Hematopoietic multipotent progenitor cell treated with erythropoietin and hydrocortisone succinate and interleukin-3 and kit ligand, for 8 days (in vitro differentiated cells): ENCODE results near the gene ZSCAN10.

Experiments
- DNase-seq: peaks from one replicate; pipeline ENCODE4 v3.0.0-alpha.2; 2015

Gene ZSCAN10

GRCh38 chr16:3101841-3102470 is 2.9 kb upstream of the ZSCAN10 start:
- DNase-seq, result peak; percentile 68

DNA sequence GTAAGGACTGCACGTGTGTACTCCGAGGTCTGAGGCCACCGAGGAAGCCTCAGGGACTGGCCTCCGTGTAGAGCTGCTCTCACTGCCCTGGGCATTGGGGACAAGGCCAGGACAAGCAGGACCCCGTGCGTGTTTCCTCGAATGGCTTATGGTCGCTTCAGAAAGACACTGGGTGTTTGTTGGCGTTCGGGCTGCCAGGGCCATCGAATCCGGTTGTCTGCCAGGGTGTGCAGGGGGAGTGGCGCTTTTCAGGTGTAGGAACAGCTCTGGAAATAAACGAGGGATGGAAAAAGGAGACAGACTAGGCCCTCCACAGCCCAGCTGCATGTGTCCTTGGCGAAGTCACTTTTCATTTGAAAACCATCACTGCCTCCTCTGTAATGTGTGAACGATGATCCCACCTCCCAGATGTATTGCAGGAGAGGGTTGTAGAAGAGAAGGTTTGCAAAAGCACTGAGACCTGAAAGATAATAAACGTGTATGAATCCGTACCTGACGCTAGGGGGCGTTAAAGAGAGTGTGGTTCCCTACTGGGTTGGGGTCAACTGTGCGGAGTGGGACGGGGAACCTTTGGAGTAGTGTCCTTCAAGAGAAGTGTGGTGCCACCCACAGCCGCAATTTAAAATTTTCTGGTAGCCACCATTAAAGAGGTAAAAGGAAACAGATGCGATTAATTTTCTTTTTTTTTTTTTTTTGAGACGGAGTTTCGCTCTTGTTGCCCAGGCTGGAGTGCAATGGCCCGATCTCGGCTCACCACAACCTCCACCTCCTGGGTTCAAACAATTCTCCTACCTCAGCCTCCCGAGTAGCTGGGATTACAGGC is 2.1 kb upstream of the ZSCAN10 start:
- peak; percentile 84 for DNase-seq

GRCh38 chr16:3099732-3100499 is 822 bp upstream of the ZSCAN10 start:
- peak; percentile 93 for DNase-seq

DNA sequence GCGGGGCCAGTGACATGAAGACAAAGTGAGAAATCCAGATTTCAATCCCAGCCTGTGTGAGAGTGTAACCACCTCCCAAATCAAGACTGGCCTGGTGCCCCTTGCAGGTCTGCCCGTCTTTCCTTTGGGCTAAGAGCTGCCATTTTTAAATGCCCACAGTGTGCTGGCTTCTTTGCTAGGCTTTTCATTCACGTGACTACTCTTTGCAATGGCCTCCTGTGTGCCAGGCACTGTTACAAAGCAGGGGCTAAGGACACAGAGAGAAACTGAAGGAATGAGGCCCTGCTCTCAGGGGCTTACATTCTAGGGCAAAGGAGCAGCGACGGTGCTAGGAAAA is 269 bp upstream of the ZSCAN10 start:
- no peak for DNase-seq

DNA sequence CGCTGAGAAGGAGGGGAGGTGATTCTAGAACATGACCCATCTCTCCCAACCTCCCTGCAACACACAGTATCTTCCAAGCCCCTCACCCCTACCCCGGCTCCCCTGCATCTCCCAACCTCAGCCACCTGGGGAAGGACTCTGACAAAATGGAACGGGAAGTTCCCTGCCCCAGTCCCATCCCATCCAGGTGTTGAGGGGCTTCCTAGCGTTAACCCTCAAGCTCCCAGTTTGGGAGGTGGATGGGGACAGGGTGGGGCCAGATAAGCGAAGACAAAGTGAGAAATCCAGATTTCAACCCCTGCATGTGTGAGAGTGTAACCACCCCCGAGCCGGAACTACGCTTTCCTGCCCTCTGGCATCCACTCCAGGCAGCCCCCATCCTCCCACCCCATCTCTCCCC is 1.8 kb downstream of the ZSCAN10 start:
- DNase-seq, result no peak

DNA sequence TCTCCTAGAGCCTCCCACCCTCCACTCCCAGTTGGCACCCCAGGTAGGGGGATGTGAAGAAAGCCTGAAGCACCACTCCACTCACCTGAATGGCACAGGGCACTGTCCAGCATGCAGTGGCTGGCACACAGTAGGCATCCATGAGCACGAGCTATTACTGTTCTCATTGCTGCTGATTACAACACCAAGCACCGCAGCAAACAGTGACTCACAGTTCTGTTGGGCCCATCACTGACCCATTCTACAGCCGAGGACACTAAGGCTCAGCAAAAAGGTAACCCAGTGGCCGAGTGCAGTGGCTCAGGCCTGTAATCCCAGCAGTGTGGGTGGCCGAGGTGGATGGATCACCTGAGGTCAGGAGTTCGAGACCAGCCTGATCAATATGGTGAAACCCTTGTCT is 2.7 kb downstream of the ZSCAN10 start:
- no peak for DNase-seq

DNA sequence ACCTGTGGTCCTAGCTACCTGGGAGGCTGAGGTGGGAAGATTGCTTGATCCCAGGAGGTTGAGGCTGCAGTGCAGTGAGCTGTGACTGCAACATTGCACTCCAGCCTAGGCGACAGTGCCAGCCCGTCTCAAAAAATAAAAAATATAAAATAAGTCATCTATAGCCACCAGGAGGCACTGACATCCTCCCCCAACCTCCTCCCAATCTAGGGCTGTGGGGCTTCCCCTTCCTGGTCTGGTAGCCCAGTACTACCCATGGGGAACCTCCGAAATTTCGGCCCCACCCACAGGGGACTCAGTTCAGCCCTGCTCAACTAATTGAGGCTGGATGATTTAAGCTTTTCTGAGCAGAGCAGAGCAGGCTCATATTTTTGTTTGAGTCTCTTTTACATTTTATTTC is 3.2 kb downstream of the ZSCAN10 start:
- DNase-seq, result peak; percentile 81

GRCh38 chr16:3094289-3095027 is 4.6 kb downstream of the ZSCAN10 start:
- DNase-seq, result peak; percentile 82

GRCh38 chr16:3092501-3092941 is 6.6 kb downstream of the ZSCAN10 start:
- DNase-seq, result no peak

GRCh38 chr16:3091551-3091950 is 7.5 kb downstream of the ZSCAN10 start:
- DNase-seq, result no peak

DNA sequence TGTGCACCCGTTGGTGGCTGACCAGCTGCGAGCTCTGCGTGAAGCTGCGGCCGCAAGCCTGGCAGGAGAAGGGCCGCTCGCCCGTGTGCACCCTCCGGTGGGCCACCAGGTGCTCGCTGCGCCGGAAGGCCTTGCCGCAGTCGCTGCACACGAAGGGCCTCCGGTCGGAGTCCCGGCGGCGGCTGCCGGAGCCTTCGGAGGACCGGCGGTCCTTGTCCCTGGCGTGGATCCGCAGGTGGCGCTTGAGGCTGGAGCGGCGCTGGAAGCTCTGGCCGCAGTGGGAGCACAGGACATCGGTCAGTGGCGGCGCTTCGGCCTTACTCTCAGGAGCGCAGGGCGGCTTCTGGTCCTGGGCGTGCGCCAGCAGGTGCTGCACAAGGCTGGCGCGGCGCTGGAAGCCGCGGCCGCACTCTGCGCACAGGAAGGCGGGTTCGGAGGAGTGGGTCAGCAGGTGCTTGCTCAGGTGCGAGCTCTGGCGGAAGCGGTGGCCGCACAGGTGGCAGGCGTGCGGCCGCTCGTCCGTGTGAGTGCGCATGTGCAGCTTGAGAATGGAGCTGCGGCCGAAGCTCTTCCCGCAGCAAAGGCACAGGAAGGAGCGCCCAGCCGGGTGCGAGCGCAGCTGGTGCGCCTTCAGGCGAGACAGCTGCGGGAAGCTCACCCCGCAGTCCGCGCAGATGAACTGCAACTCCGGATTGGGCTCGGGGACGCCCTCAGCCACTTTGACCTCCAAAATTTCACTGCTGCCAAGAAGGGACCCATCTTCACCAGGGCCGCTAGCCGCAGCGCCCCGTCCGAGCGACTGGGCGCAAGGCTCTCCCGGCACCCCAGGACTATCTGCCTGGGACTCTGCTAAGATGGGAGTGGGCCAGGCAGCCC is 9.1 kb downstream of the ZSCAN10 start:
- DNase-seq, result no peak

DNA sequence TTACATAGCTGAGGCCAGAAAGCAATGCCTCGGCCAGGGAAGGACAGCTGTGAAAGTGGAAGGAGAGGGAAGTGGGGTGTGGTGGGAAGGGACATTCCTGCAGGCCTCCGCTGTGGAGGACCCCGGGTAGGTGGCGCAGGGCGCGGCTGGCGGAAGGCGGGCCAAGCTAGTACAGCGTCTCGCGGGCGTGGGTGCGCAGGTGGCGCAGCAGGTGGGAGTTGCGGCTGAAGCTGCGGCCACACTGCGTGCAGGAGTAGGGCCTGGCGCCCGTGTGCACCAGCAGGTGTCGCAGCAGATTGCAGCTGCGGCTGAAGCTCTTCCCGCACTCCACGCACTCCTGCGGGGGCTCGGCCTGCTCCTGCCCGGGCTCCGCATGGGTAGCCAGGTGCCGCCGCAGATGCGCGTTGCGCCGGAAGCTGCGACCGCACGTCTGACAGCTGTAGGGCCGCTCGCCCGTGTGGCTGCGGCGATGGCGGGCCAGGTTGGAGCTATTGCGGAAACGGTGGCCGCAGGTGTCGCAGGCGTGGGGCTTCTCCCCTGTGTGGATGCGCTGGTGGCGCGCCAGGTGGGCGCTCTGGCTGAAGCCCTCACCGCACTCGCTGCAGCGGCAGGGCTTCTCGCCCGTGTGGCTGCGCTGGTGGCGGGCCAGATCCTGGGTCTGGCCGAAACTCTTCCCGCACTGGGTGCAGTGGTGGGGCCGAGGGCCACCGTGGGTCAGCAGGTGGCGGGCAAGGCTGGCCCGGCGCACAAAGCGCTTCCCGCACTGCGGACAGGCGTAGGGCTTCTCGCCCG is 10.0 kb downstream of the ZSCAN10 start:
- DNase-seq, result no peak

GRCh38 chr16:3088450-3088849 is 10.6 kb downstream of the ZSCAN10 start:
- DNase-seq, result no peak

GRCh38 chr16:3087243-3088235 is 11.6 kb downstream of the ZSCAN10 start:
- no peak for DNase-seq

- no peak for DNase-seq
These were observed 12.4 kb downstream of the ZSCAN10 start for GRCh38 chr16:3086596-3087242.

- no peak for DNase-seq
These were observed 13.1 kb downstream of the ZSCAN10 start for GRCh38 chr16:3085868-3086595.

DNA sequence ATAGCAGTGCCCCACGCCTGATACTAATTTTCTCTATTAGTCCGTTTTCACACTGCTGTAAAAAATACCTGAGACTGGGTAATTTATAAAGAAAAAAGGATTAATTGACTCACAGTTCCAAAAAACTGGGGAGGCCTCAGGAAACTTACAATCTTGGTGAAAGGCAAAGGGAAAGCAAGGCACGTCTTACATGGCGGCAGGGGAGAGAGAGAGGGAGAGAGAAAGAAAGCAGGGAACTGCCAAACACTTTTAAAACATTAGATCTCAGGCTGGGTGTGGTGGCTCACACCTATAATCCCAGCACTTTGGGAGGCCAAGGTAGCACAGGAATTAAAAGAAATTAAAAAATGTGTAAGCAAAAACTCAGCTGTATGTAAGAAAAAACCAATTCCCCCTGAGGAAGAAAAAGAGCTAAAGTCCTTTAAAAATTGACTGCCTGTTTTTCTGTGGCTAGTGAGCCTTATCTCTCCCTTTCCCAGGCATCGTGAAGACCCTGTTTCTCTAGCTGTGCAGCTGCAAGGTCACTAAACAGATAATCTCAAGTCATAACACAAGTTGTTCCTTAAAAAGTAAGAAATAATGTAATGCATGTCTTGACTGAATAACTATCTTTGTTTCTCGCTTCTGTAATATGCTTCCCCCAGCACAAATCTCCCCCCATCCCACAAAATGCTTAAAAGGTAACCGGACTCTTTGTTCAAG is 14.0 kb downstream of the ZSCAN10 start:
- DNase-seq, result no peak

- DNase-seq, result no peak
These were observed 14.6 kb downstream of the ZSCAN10 start for GRCh38 chr16:3084491-3084890.
